ENCODE measurements around the gene EVL. TPM values are rescaled to one million over a fixed set of nuclear protein-coding genes. Genes with fewer than 3 reads are reported as not detected.

Gene EVL
- 17.3 and 24.3 TPM in 2 replicates for total RNA-seq

GRCh38 chr14:100065111-100065871 lies at the start of gene EVL:
EVL (plus strand) TSS chr14:100065422; CDS start chr14:100065501, 79 bp downstream.

GRCh38 chr14:100159094-100159864 lies 94.1 kb downstream of the EVL start, which contains the start of gene DEGS2:
DEGS2 (minus strand) TSS chr14:100159645; CDS start chr14:100159587, 58 bp downstream.

Other genes with a start within 250 kb of the EVL start
- 3.4 and 6.6 TPM in 2 replicates for gene DEGS2, start 94.2 kb downstream of the EVL start, total RNA-seq
- gene YY1, start 173.7 kb downstream of the EVL start, total RNA-seq, result 33.1 and 39.4 TPM in 2 replicates
- gene SLC25A29, start 241.0 kb downstream of the EVL start, total RNA-seq, result 31.4 and 39.0 TPM in 2 replicates

Measured in airway epithelial cell (primary cell).